SU-DHL-6 (cell line): Measurements from ENCODE around the gene ZNF555.

ENCODE experiments used
- CTCF ChIP-seq: fragments of 200-600 bp; sonication (generic); IDR thresholded peaks from one replicate; pipeline ENCODE4 v1.5.1; 2017; ENCODE audit warnings: antibody characterized with exemption, mild to moderate bottlenecking, low read length, moderate library complexity; ENCODE audit not compliant: insufficient read depth, poor library complexity, severe bottlenecking
- EZH2phosphoT487 ChIP-seq: fragments of 200-600 bp; sonication (generic), shearing (Covaris generic); conservative IDR thresholded peaks from 2 replicates; pipeline ENCODE4 v1.6.1; 2018; ENCODE audit warnings: mild to moderate bottlenecking, antibody characterized with exemption, low read length, moderate library complexity, mixed read lengths

- TF ChIP-seq CTCF = no peak
- TF ChIP-seq EZH2phosphoT487 = no peak
These were observed 43.1 kb upstream of the ZNF555 start for GRCh38 chr19:2798158-2798685.
